Naive B cell (primary cell): ENCODE measurements around the gene VEGFA. TPM values are rescaled to one million over a fixed set of nuclear protein-coding genes. Genes with fewer than 3 reads are reported as not detected.

Experiments
- ATAC-seq, 2 donors: fragments of 150-1000 bp; cut with Tn5 transposase; 2 replicates each; pipeline ENCODE4 v1.10.0; 2021; ENCODE audit warnings: low read depth in 2 of 2, mild to moderate bottlenecking in 2 of 2, moderate library complexity in 2 of 2
- DNase-seq: peaks from one replicate; pipeline ENCODE4 v3.0.0; 2022
- H3K27ac Mint-ChIP-seq, 6 donors: one replicate each; pipeline ENCODE4 v1.8.0; 2020 to 2022; ENCODE audit warnings: mild to moderate bottlenecking in 6 of 6, mixed read lengths in 6 of 6, moderate library complexity in 5 of 6, inconsistent platforms in 2 of 6
- H3K27me3 Mint-ChIP-seq, 3 donors: one replicate each; pipeline ENCODE4 v1.8.0; 2021 to 2022; ENCODE audit warnings: mixed read lengths in 3 of 3, mild to moderate bottlenecking in 1 of 3
- H3K36me3 Mint-ChIP-seq, 2 donors: one replicate each; pipeline ENCODE4 v1.8.0; 2020 to 2022; ENCODE audit warnings: mixed read lengths in 2 of 2, inconsistent platforms in 1 of 2, mild to moderate bottlenecking in 1 of 2
- H3K4me1 Mint-ChIP-seq, 3 donors: one replicate each; pipeline ENCODE4 v1.8.0; 2020 to 2022; ENCODE audit warnings: mixed read lengths in 3 of 3, inconsistent platforms in 1 of 3, mild to moderate bottlenecking in 1 of 3, moderate library complexity in 1 of 3
- H3K4me3 Mint-ChIP-seq, 8 donors: one replicate each; pipeline ENCODE4 v1.8.0; 2020 to 2022; ENCODE audit warnings: mild to moderate bottlenecking in 8 of 8, mixed read lengths in 8 of 8, moderate library complexity in 8 of 8, inconsistent platforms in 2 of 8
- H3K9me3 Mint-ChIP-seq, 7 donors: one replicate each; pipeline ENCODE4 v1.8.0; 2020 to 2022; ENCODE audit warnings: mixed read lengths in 7 of 7, mild to moderate bottlenecking in 5 of 7, inconsistent platforms in 2 of 7, moderate library complexity in 1 of 7
- polyA plus RNA-seq, 6 donors: library from polyadenylated mRNA; unstranded; fragments of 300-500 nt; fragmentation: Illumina TruSeq; gene quantifications; one replicate each; pipeline ENCODE4 v1.2.3, GENCODE V29; 2021; ENCODE audit warnings: low read depth in 6 of 6

VEGFA gene
- polyA plus RNA-seq, 6 donors from 2014 or later: 0.08 to 0.70 (median 0.41) TPM; not detected in 2

GRCh38 chr6:43773050-43773979 is 3.3 kb downstream of the VEGFA start:
- H3K9me3 Mint-ChIP-seq: no peaks in the 10 kb centered on the region
- H3K4me1 Mint-ChIP-seq: peaks cover 37 to 58% (median 49%) of the 10 kb centered on the region in 3 donors
- peak; percentile 42 for DNase-seq
- no peaks in the 10 kb centered on the region for H3K36me3 Mint-ChIP-seq
- ATAC-seq: peak in 1 of 2 donors; percentile 12
- no peak overlapping the region for H3K27ac Mint-ChIP-seq
- H3K27me3 Mint-ChIP-seq: peaks cover 14 to 42% (median 17%) of the 10 kb centered on the region in 3 donors
- peak overlapping the region; percentile 7 to 74 (median 34) for H3K4me3 Mint-ChIP-seq

- H3K27me3 Mint-ChIP-seq: peaks cover 14 to 42% (median 17%) of the 10 kb centered on the region in 3 donors
- H3K4me1 Mint-ChIP-seq: peaks cover 37 to 56% (median 48%) of the 10 kb centered on the region in 3 donors
- H3K9me3 Mint-ChIP-seq: no peaks in the 10 kb centered on the region
- H3K36me3 Mint-ChIP-seq: no peaks in the 10 kb centered on the region
- H3K27ac Mint-ChIP-seq: no peak overlapping the region
- ATAC-seq (no peak), DNase-seq (no peak)
- peak overlapping the region in 1 of 8 donors; percentile 27 for H3K4me3 Mint-ChIP-seq
These were observed 4.2 kb downstream of the VEGFA start for GRCh38 chr6:43773980-43774775.

GRCh38 chr6:43774776-43775534 is 4.9 kb downstream of the VEGFA start:
- H3K27ac Mint-ChIP-seq: peak overlapping the region in 2 of 6 donors; percentile 71 to 73

GRCh38 chr6:43775535-43775885 is 5.5 kb downstream of the VEGFA start:
- Mint-ChIP-seq H3K27ac (peak overlapping the region in 1 of 6 donors; percentile 55), H3K4me1 (peaks cover 28 to 45% (median 41%) of the 10 kb centered on the region in 3 donors), H3K36me3 (no peaks in the 10 kb centered on the region), H3K9me3 (no peaks in the 10 kb centered on the region), H3K27me3 (peaks cover 12 to 43% (median 14%) of the 10 kb centered on the region in 3 donors), H3K4me3 (peak overlapping the region in 1 of 8 donors; percentile 16)
- ATAC-seq: no peak
- no peak for DNase-seq

More at GRCh38 chr6:43774776-43775534, 4.9 kb downstream of the VEGFA start:
- Mint-ChIP-seq H3K36me3 (no peaks in the 10 kb centered on the region), H3K27me3 (peaks cover 12 to 46% (median 14%) of the 10 kb centered on the region in 3 donors), H3K4me3 (peak overlapping the region in 6 of 8 donors; percentile 21 to 54 (median 36)), H3K4me1 (peaks cover 32 to 49% (median 41%) of the 10 kb centered on the region in 3 donors), H3K9me3 (no peaks in the 10 kb centered on the region)
- DNase-seq: peak; percentile 45
- peak in 1 of 2 donors; percentile 13 for ATAC-seq

- ATAC-seq: no peak
- Mint-ChIP-seq H3K27ac (peak overlapping the region in 1 of 6 donors; percentile 65), H3K4me1 (peaks cover 27 to 45% (median 41%) of the 10 kb centered on the region in 3 donors), H3K4me3 (peak overlapping the region in 1 of 8 donors; percentile 33), H3K27me3 (peaks cover 12 to 41% (median 14%) of the 10 kb centered on the region in 3 donors), H3K9me3 (no peaks in the 10 kb centered on the region), H3K36me3 (no peaks in the 10 kb centered on the region)
- no peak for DNase-seq
These were observed 6.2 kb downstream of the VEGFA start for GRCh38 chr6:43776115-43776798.

GRCh38 chr6:43776799-43777776 is 7.1 kb downstream of the VEGFA start:
- Mint-ChIP-seq H3K36me3 (no peaks in the 10 kb centered on the region), H3K27me3 (peaks cover 12 to 40% (median 14%) of the 10 kb centered on the region in 3 donors), H3K9me3 (no peaks in the 10 kb centered on the region), H3K4me1 (peaks cover 25 to 42% (median 40%) of the 10 kb centered on the region in 3 donors), H3K27ac (peak overlapping the region in 1 of 6 donors; percentile 65), H3K4me3 (peak overlapping the region in 1 of 8 donors; percentile 12)
- DNase-seq (no peak), ATAC-seq (no peak)

GRCh38 chr6:43778131-43778855 is 8.3 kb downstream of the VEGFA start:
- ATAC-seq (no peak), DNase-seq (no peak)
- H3K36me3 Mint-ChIP-seq: no peaks in the 10 kb centered on the region
- H3K4me3 Mint-ChIP-seq: peak overlapping the region in 1 of 8 donors; percentile 30
- peaks cover 7 to 27% (median 11%) of the 10 kb centered on the region in 3 donors for H3K27me3 Mint-ChIP-seq
- peaks cover 18 to 33% (median 30%) of the 10 kb centered on the region in 3 donors for H3K4me1 Mint-ChIP-seq
- H3K9me3 Mint-ChIP-seq: no peaks in the 10 kb centered on the region
- no peak overlapping the region for H3K27ac Mint-ChIP-seq

- H3K4me1 Mint-ChIP-seq: peaks cover 14 to 28% (median 28%) of the 10 kb centered on the region in 3 donors
- H3K4me3 Mint-ChIP-seq: no peak overlapping the region
- no peaks in the 10 kb centered on the region for H3K9me3 Mint-ChIP-seq
- H3K27me3 Mint-ChIP-seq: peaks cover 0 to 18% (median 7%) of the 10 kb centered on the region in 3 donors
- H3K27ac Mint-ChIP-seq: peak overlapping the region in 1 of 6 donors; percentile 27
- no peak for ATAC-seq
- no peaks in the 10 kb centered on the region for H3K36me3 Mint-ChIP-seq
- DNase-seq: no peak
These were observed 9.2 kb downstream of the VEGFA start for GRCh38 chr6:43778976-43779851.

- no peaks in the 10 kb centered on the region for H3K36me3 Mint-ChIP-seq
These were observed 9.8 kb downstream of the VEGFA start for GRCh38 chr6:43779852-43780236.

GRCh38 chr6:43780293-43780692 is 10.3 kb downstream of the VEGFA start:
- H3K36me3 Mint-ChIP-seq: no peaks in the 10 kb centered on the region
- H3K27me3 Mint-ChIP-seq: peaks cover 0 to 13% (median 0%) of the 10 kb centered on the region in 3 donors
- H3K4me1 Mint-ChIP-seq: peaks cover 10 to 18% (median 17%) of the 10 kb centered on the region in 3 donors
- no peak for DNase-seq
- no peak for ATAC-seq
- no peak overlapping the region for H3K4me3 Mint-ChIP-seq
- H3K27ac Mint-ChIP-seq: peak overlapping the region in 1 of 6 donors; percentile 37
- H3K9me3 Mint-ChIP-seq: no peaks in the 10 kb centered on the region

More at GRCh38 chr6:43779852-43780236, 9.8 kb downstream of the VEGFA start:
- DNase-seq (no peak), ATAC-seq (no peak)
- Mint-ChIP-seq H3K27ac (peak overlapping the region in 1 of 6 donors; percentile 27), H3K9me3 (no peaks in the 10 kb centered on the region), H3K4me3 (no peak overlapping the region), H3K27me3 (peaks cover 0 to 17% (median under 1%) of the 10 kb centered on the region in 3 donors), H3K4me1 (peaks cover 14 to 22% (median 22%) of the 10 kb centered on the region in 3 donors)
